IMR-90 (cell line): ENCODE results near the gene TOGARAM2. TPM values are rescaled to one million over a fixed set of nuclear protein-coding genes. Genes with fewer than 3 reads are reported as not detected.
A peak's percentile ranks its signal among the peaks of the same experiment; 100 is the strongest.

ENCODE experiments used
- ATAC-seq: fragments of 200-7000 bp; cut with Tn5 transposase; 2 replicates; pipeline ENCODE4 v1.9.1; 2020; ENCODE audit warnings: low read depth, mild to moderate bottlenecking, moderate library complexity
- BruUV-seq: library from RNA; stranded (reverse); fragments of 400-500 nt; replicated peaks from 2 replicates; lab custom pipeline; 2021; lab: Mats Ljungman, UMichigan
- CTCF ChIA-PET: fragments of 300-600 bp; formaldehyde crosslinking; extraction: SDS; loops from one replicate; lab custom pipeline; 2021; ENCODE audit warnings: antibody characterized with exemption; lab: Yijun Ruan, JAX
- POLR2A ChIA-PET: fragments of 300-600 bp; sonication (Branson Sonifier 250); formaldehyde crosslinking; loops from one replicate; lab custom pipeline; 2022; ENCODE audit warnings: antibody characterized with exemption; ENCODE audit not compliant: unreplicated experiment; lab: Charles Lee
- DNase-seq: peaks from one replicate; pipeline ENCODE4 v3.0.0; 2013
- H2AFZ ChIP-seq: replicated peaks from 2 replicates; pipeline ENCODE3; 2013; ENCODE audit warnings: low read length, mild to moderate bottlenecking; ENCODE audit not compliant: poor library complexity
- H2AK5ac ChIP-seq: 2 replicates; pipeline ENCODE4 v1.6.1; 2013; ENCODE audit warnings: low read depth, low read length, inconsistent platforms
- H2AK9ac ChIP-seq: replicated peaks from 2 replicates; pipeline ENCODE3; 2013; ENCODE audit warnings: mild to moderate bottlenecking, low read depth, low read length, moderate library complexity; ENCODE audit not compliant: poor library complexity
- H2BK120ac ChIP-seq: 2 replicates; pipeline ENCODE4 v1.6.1; 2013; ENCODE audit warnings: low read depth, low read length, inconsistent platforms
- H2BK15ac ChIP-seq: 3 replicates; pipeline ENCODE4 v1.6.1; 2013; ENCODE audit warnings: low read depth, low read length, inconsistent platforms
- H2BK20ac ChIP-seq: 2 replicates; pipeline ENCODE4 v1.6.1; 2013; ENCODE audit warnings: low read depth, mild to moderate bottlenecking, inconsistent platforms, low read length, moderate library complexity
- H2BK5ac ChIP-seq: 2 replicates; pipeline ENCODE4 v1.6.1; 2013; ENCODE audit warnings: mild to moderate bottlenecking, low read depth, low read length, inconsistent platforms; ENCODE audit not compliant: poor library complexity, severe bottlenecking
- H3K14ac ChIP-seq: replicated peaks from 2 replicates; pipeline ENCODE4 v1.6.1; 2013; ENCODE audit warnings: low read depth, low read length, inconsistent platforms
- H3K18ac ChIP-seq: 2 replicates; pipeline ENCODE4 v1.6.1; 2013; ENCODE audit warnings: low read depth, low read length, control low read depth
- H3K23ac ChIP-seq: 2 replicates; pipeline ENCODE4 v1.6.1; 2013; ENCODE audit warnings: low read depth, low read length, inconsistent platforms
- H3K27ac ChIP-seq: 2 replicates; pipeline ENCODE4 v1.5.1; 2013; ENCODE audit warnings: mild to moderate bottlenecking, control low read depth, low read length; ENCODE audit not compliant: insufficient read depth
- H3K27me3 ChIP-seq: 2 replicates; pipeline ENCODE4 v1.6.1; 2013; ENCODE audit warnings: low read length; ENCODE audit not compliant: control insufficient read depth, insufficient read depth
- H3K36me3 ChIP-seq: 2 replicates; pipeline ENCODE4 v1.6.1; 2013; ENCODE audit warnings: low read length, mixed read lengths; ENCODE audit not compliant: control insufficient read depth, insufficient read depth
- H3K4ac ChIP-seq: 2 replicates; pipeline ENCODE4 v1.6.1; 2013; ENCODE audit warnings: low read depth, low read length, inconsistent platforms
- H3K4me1 ChIP-seq: 2 replicates; pipeline ENCODE4 v1.6.1; 2013; ENCODE audit warnings: low read length, mixed read lengths; ENCODE audit not compliant: control insufficient read depth, insufficient read depth
- H3K4me2 ChIP-seq: 2 replicates; pipeline ENCODE4 v1.6.1; 2013; ENCODE audit warnings: low read depth, mild to moderate bottlenecking, control low read depth, low read length, moderate library complexity
- H3K4me3 ChIP-seq: 2 replicates; pipeline ENCODE4 v1.5.1; 2013; ENCODE audit warnings: low read depth, mild to moderate bottlenecking, control low read depth, low read length, moderate library complexity; ENCODE audit not compliant: insufficient read depth
- H3K56ac ChIP-seq: 2 replicates; pipeline ENCODE4 v1.6.1; 2013; ENCODE audit warnings: low read length, inconsistent platforms; ENCODE audit not compliant: insufficient read depth; ENCODE audit errors: extremely low read depth
- H3K79me1 ChIP-seq, 2 experiments: 2 replicates each; pipeline ENCODE4 v1.6.1; 2013; ENCODE audit warnings: low read length in 2 of 2, inconsistent platforms in 1 of 2, low read depth in 1 of 2
- H3K9ac ChIP-seq: 2 replicates; pipeline ENCODE4 v1.6.1; 2013; ENCODE audit warnings: low read depth, low read length, control low read depth
- H3K9me1 ChIP-seq: 2 replicates; pipeline ENCODE4 v1.6.1; 2013; ENCODE audit warnings: low read length, inconsistent platforms; ENCODE audit not compliant: insufficient read depth
- H3K9me3 ChIP-seq: 2 replicates; pipeline ENCODE4 v1.6.1; 2013; ENCODE audit warnings: low read length; ENCODE audit not compliant: control insufficient read depth, insufficient read depth
- H4K20me1 ChIP-seq: 2 replicates; pipeline ENCODE4 v1.6.1; 2013; ENCODE audit warnings: low read length, inconsistent platforms; ENCODE audit not compliant: insufficient read depth
- H4K5ac ChIP-seq: 2 replicates; pipeline ENCODE4 v1.6.1; 2013; ENCODE audit warnings: mild to moderate bottlenecking, low read depth, low read length, control low read depth
- H4K8ac ChIP-seq, 2 experiments: 2 replicates each; pipeline ENCODE4 v1.6.1; 2013; ENCODE audit warnings: low read depth in 2 of 2, low read length in 2 of 2, control low read depth in 1 of 2, inconsistent platforms in 1 of 2
- H4K91ac ChIP-seq: 2 replicates; pipeline ENCODE4 v1.6.1; 2013; ENCODE audit warnings: low read depth, low read length, inconsistent platforms; ENCODE audit not compliant: insufficient read depth
- BHLHE40 ChIP-seq: fragments of 150-350 bp; IDR thresholded peaks from 2 replicates; pipeline ENCODE4 v1.6.1; 2016; ENCODE audit warnings: mild to moderate bottlenecking, low read depth, low read length
- CEBPB ChIP-seq: IDR thresholded peaks from 2 replicates; pipeline ENCODE4 v1.6.1; 2012; ENCODE audit warnings: low read depth, low read length, improper control_type of control experiment
- CHD1 ChIP-seq: IDR thresholded peaks from 2 replicates; pipeline ENCODE4 v1.6.1; 2012; ENCODE audit warnings: low read depth, low read length, improper control_type of control experiment
- FOS ChIP-seq: fragments of 150-350 bp; IDR thresholded peaks from 2 replicates; pipeline ENCODE4 v1.6.1; 2016; ENCODE audit warnings: low read depth, low read length
- MAFK ChIP-seq: IDR thresholded peaks from 2 replicates; pipeline ENCODE4 v1.6.1; 2012; ENCODE audit warnings: low read depth, low read length, improper control_type of control experiment
- MAZ ChIP-seq: IDR thresholded peaks from 2 replicates; pipeline ENCODE4 v1.6.1; 2012; ENCODE audit warnings: low read depth, mild to moderate bottlenecking, low read length, improper control_type of control experiment, moderate library complexity, borderline replicate concordance
- MXI1 ChIP-seq: IDR thresholded peaks from 2 replicates; pipeline ENCODE4 v1.6.1; 2012; ENCODE audit warnings: low read depth, mild to moderate bottlenecking, low read length, moderate library complexity, borderline replicate concordance
- NFE2L2 ChIP-seq: fragments of 150-350 bp; IDR thresholded peaks from 2 replicates; pipeline ENCODE4 v1.6.1; 2016; ENCODE audit warnings: low read depth, mild to moderate bottlenecking, low read length
- POLR2A ChIP-seq: IDR thresholded peaks from 2 replicates; pipeline ENCODE4 v1.6.1; 2012; ENCODE audit warnings: mild to moderate bottlenecking, low read depth, low read length
- RAD21 ChIP-seq: IDR thresholded peaks from 2 replicates; pipeline ENCODE4 v1.6.1; 2012; ENCODE audit warnings: low read length, improper control_type of control experiment
- RCOR1 ChIP-seq: IDR thresholded peaks from 2 replicates; pipeline ENCODE4 v1.6.1; 2012; ENCODE audit warnings: mild to moderate bottlenecking, low read length, improper control_type of control experiment; ENCODE audit not compliant: insufficient replicate concordance
- RFX5 ChIP-seq: IDR thresholded peaks from 2 replicates; pipeline ENCODE4 v1.8.0; 2012; ENCODE audit warnings: low read depth, mild to moderate bottlenecking, low read length, moderate library complexity
- SMC3 ChIP-seq: fragments of 150-350 bp; IDR thresholded peaks from 2 replicates; pipeline ENCODE4 v1.6.1; 2016; ENCODE audit warnings: low read depth, mild to moderate bottlenecking, antibody characterized with exemption, low read length, moderate library complexity
- WGBS, 2 experiments: methylation state at CpG; one replicate each; pipeline versions ENCODE4 v1.1.5 to v1.1.7; 2013; ENCODE audit warnings: missing lambda C conversion rate in 2 of 2; ENCODE audit not compliant: insufficient read length in 1 of 2; ENCODE audit errors: extremely low coverage in 2 of 2; 5-methylcytosine and 5-hydroxymethylcytosine counted together
- dilution Hi-C: fragments of 300-500 bp; cut with HindIII; formaldehyde crosslinking; loops from one replicate; pipeline ENCODE4 v1.14.3; 2018; ENCODE audit warnings: low sequenced_read_pairs; ENCODE audit not compliant: unreplicated experiment
- in situ Hi-C: fragments of 300-500 bp; cut with MboI; formaldehyde crosslinking; loops from 3 replicates; pipeline ENCODE4 v1.14.3; 2019; ENCODE audit warnings: low sequenced_read_pairs, inconsistent platforms, mixed read lengths
- intact Hi-C: fragments of 100-400 bp; cut with micrococcal nuclease; formaldehyde crosslinking; loops from 2 replicates; pipeline ENCODE4 v1.10.0; 2022
- polyA plus RNA-seq, 3 experiments: library from polyadenylated mRNA; depleted of rRNA; stranded (reverse); fragments of >200 nt; gene quantifications; 2 replicates each; pipeline ENCODE4 v1.2.3, GENCODE V29; 2012; ENCODE audit warnings: low replicate concordance in 1 of 3
- total RNA-seq: library from RNA; depleted of rRNA; stranded (reverse); fragments of >200 nt; gene quantifications from 2 replicates; pipeline ENCODE4 v1.2.3, GENCODE V29; 2012
- TF ChIP-seq, protein P1 (sequence below): fragments of 150-350 bp; IDR thresholded peaks from 2 replicates; pipeline ENCODE4 v1.6.1; 2017; ENCODE audit warnings: mild to moderate bottlenecking, antibody characterized with exemption, low read length, low read depth
- TF ChIP-seq, protein P2 (sequence below): conservative IDR thresholded peaks from 2 replicates; pipeline ENCODE4 v1.5.1; 2012; ENCODE audit warnings: mild to moderate bottlenecking, low read depth, low read length, improper control_type of control experiment
- TF ChIP-seq, protein P3 (sequence below): fragments of 150-350 bp; IDR thresholded peaks from 2 replicates; pipeline ENCODE4 v1.6.1; 2016; ENCODE audit warnings: low read depth, mild to moderate bottlenecking, low read length, moderate library complexity, borderline replicate concordance

Gene TOGARAM2
- total and polyA plus RNA-seq, 2 of the 4 experiments (the other 2 are of a cell fraction), result under 0.01 to 0.38 TPM

DNA sequence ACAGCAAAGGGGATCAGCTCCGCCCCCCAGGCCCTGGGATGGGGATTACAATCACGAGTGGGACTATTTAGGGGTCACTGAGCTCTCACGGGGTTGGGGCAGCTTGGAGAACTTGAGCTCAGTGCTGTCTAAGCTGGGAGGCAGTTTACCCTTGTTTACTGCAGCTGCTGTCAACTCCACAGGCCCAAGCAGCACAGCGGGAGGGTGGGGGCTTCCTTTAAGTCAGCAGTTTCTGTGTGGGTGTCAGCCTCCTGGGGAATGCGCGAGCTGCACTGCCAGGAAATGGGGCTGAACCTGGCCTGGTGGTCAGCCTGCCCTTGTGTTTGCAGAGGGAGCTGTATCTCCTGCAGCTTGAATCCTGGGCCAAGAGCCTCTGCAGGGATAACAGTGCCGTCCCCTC, 29.8 kb downstream of the TOGARAM2 start:
- Histone ChIP-seq H2BK5ac (no peak overlapping the region), H2BK15ac (no peak overlapping the region; the same call in 2 of the 3 replicates), H3K79me1 (no peaks in the 10 kb centered on the region), H3K56ac (no peak overlapping the region), H3K18ac (no peak overlapping the region), H3K4me2 (no peak overlapping the region; the same call in 1 of the 2 replicates), H3K4ac (no peak overlapping the region), H2AFZ (peak overlapping the region; percentile 83), H2BK120ac (no peak overlapping the region), H2BK20ac (no peak overlapping the region), H3K27ac (no peak overlapping the region), H3K27me3 (peaks cover 4% of the 10 kb centered on the region; the same call in 1 of the 2 replicates), H4K20me1 (no peaks in the 10 kb centered on the region; the same call in 1 of the 2 replicates), H2AK9ac (peak overlapping the region; percentile 15), H4K91ac (no peak overlapping the region), H2AK5ac (no peak overlapping the region), H3K36me3 (no peaks in the 10 kb centered on the region), H3K4me3 (no peak overlapping the region), H4K5ac (peak overlapping the region; percentile 1; the same call in 1 of the 2 replicates), H3K9me1 (peaks cover 7% of the 10 kb centered on the region), H3K14ac (no peak overlapping the region), H3K9me3 (no peaks in the 10 kb centered on the region), H3K9ac (no peak overlapping the region), H4K8ac (no peak overlapping the region), H3K23ac (no peak overlapping the region), H3K4me1 (peaks cover 18% of the 10 kb centered on the region)
- 34% methylated on average over 5 of the region's 7 CpGs; no CpG with 5 or more reads in 1 of the 2 experiments for WGBS, 2 experiments
- DNase-seq (peak; percentile 69), ATAC-seq (peak; percentile 71)
- intact Hi-C loops (no loop called here), dilution Hi-C loops (no loop called here), in situ Hi-C loops (no loop called here)
- POLR2A ChIA-PET, result no interaction called here
- TF ChIP-seq CHD1, result no peak
- TF ChIP-seq CEBPB, result no peak
- no peak for TF ChIP-seq SMC3
- TF ChIP-seq, protein P1, sequence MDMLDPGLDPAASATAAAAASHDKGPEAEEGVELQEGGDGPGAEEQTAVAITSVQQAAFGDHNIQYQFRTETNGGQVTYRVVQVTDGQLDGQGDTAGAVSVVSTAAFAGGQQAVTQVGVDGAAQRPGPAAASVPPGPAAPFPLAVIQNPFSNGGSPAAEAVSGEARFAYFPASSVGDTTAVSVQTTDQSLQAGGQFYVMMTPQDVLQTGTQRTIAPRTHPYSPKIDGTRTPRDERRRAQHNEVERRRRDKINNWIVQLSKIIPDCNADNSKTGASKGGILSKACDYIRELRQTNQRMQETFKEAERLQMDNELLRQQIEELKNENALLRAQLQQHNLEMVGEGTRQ, result no peak
- TF ChIP-seq RFX5, result no peak
- TF ChIP-seq NFE2L2, result no peak
- TF ChIP-seq FOS, result no peak
- TF ChIP-seq MXI1, result no peak
- no peak for TF ChIP-seq RAD21
- TF ChIP-seq, protein P2, sequence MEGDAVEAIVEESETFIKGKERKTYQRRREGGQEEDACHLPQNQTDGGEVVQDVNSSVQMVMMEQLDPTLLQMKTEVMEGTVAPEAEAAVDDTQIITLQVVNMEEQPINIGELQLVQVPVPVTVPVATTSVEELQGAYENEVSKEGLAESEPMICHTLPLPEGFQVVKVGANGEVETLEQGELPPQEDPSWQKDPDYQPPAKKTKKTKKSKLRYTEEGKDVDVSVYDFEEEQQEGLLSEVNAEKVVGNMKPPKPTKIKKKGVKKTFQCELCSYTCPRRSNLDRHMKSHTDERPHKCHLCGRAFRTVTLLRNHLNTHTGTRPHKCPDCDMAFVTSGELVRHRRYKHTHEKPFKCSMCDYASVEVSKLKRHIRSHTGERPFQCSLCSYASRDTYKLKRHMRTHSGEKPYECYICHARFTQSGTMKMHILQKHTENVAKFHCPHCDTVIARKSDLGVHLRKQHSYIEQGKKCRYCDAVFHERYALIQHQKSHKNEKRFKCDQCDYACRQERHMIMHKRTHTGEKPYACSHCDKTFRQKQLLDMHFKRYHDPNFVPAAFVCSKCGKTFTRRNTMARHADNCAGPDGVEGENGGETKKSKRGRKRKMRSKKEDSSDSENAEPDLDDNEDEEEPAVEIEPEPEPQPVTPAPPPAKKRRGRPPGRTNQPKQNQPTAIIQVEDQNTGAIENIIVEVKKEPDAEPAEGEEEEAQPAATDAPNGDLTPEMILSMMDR, result no peak
- no peak for TF ChIP-seq BHLHE40
- TF ChIP-seq, protein P3, sequence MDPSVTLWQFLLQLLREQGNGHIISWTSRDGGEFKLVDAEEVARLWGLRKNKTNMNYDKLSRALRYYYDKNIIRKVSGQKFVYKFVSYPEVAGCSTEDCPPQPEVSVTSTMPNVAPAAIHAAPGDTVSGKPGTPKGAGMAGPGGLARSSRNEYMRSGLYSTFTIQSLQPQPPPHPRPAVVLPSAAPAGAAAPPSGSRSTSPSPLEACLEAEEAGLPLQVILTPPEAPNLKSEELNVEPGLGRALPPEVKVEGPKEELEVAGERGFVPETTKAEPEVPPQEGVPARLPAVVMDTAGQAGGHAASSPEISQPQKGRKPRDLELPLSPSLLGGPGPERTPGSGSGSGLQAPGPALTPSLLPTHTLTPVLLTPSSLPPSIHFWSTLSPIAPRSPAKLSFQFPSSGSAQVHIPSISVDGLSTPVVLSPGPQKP, result no peak
- TF ChIP-seq POLR2A, result no peak
- peak; percentile 37; the same call in 1 of the 2 replicates for TF ChIP-seq MAFK
- peak; percentile 60; the same call in 1 of the 2 replicates for TF ChIP-seq MAZ
- TF ChIP-seq RCOR1, result no peak
- no TSS peak for BruUV-seq
- CTCF ChIA-PET, result interaction anchor here (0.8 kb wide), 1 partner anchor 16 kb away, joined by 3 read pairs; no protein-coding TSS in a partner anchor
